Measurements from ENCODE around the gene UGGT1. TPM values are rescaled to one million over a fixed set of nuclear protein-coding genes. Genes with fewer than 3 reads are reported as not detected.
A peak's percentile ranks its signal among the peaks of the same experiment; 100 is the strongest.

Gene UGGT1, protein sequence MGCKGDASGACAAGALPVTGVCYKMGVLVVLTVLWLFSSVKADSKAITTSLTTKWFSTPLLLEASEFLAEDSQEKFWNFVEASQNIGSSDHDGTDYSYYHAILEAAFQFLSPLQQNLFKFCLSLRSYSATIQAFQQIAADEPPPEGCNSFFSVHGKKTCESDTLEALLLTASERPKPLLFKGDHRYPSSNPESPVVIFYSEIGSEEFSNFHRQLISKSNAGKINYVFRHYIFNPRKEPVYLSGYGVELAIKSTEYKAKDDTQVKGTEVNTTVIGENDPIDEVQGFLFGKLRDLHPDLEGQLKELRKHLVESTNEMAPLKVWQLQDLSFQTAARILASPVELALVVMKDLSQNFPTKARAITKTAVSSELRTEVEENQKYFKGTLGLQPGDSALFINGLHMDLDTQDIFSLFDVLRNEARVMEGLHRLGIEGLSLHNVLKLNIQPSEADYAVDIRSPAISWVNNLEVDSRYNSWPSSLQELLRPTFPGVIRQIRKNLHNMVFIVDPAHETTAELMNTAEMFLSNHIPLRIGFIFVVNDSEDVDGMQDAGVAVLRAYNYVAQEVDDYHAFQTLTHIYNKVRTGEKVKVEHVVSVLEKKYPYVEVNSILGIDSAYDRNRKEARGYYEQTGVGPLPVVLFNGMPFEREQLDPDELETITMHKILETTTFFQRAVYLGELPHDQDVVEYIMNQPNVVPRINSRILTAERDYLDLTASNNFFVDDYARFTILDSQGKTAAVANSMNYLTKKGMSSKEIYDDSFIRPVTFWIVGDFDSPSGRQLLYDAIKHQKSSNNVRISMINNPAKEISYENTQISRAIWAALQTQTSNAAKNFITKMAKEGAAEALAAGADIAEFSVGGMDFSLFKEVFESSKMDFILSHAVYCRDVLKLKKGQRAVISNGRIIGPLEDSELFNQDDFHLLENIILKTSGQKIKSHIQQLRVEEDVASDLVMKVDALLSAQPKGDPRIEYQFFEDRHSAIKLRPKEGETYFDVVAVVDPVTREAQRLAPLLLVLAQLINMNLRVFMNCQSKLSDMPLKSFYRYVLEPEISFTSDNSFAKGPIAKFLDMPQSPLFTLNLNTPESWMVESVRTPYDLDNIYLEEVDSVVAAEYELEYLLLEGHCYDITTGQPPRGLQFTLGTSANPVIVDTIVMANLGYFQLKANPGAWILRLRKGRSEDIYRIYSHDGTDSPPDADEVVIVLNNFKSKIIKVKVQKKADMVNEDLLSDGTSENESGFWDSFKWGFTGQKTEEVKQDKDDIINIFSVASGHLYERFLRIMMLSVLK (N-terminal part only)
- 58.0 and 65.0 TPM in 2 replicates for total RNA-seq (2014; rRNA removed; shearing (Covaris generic))
- 11.5 and 17.1 TPM in 2 replicates for polyA plus RNA-seq (2016; fragmentation: Nextera tagmentation; extraction: Ambion mirVana)
- long read RNA-seq, partial matches to known transcripts = 1 of 1 reads
- long read RNA-seq, other reads (novel, unspliced or antisense) = 0 of 1 reads

DNA sequence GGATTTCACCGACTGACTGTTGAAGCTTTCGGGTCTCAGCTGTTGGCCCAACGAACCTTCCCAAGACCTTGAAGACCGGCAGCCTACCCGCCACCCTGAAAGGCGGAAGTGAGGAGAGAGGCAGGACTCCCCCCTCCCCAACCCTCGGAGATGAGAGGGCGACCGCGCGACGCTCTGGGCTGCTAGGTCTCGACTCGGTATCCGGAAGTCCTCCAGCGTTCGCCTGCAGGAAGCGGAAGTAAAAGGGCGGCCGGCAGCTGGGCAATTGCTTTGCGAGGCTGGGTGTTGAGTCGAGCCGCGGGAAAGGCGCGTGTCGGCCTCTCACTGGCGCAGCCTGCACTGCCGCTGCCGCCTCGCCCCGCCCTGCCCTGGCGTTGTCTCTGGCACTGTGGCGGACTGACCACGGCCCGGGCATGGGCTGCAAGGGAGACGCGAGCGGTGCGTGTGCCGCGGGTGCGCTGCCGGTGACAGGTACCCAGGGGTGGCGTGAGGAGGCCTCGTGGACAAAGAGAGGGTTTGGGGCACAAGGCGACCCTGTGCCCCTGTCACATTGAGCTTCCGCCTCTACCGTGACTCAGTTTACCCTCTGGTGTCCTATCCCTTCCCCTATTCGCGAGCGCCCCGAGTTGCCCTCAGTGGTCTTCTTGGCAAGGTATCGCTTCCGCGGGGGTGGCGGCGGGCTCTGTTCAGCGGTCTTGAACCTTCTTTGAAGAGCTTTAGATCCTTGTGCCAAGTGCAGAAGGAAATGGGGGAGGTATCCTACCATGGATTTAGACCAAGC is at the start of gene UGGT1:
TSS of gene UGGT1 (plus strand) at position 256 of the 781 bp plus-strand sequence. CDS start at position 414, 158 bp downstream.
- Histone ChIP-seq H4K20me1 (replicated peaks; ENCODE audit: insufficient read depth) (peaks cover 11% of the 10 kb centered on the region), H3K4me3 (peak within 1 kb of the TSS; percentile 98), H3K4me1 (ENCODE audit: insufficient read depth) (peaks cover 4% of the 10 kb centered on the region), H3K27ac (ENCODE audit: low read depth) (peak within 1 kb of the TSS; percentile 82), H3F3A (replicated peaks; ENCODE audit: low read depth) (peaks cover 5% of the 10 kb centered on the region; the same call in 1 of the 2 replicates), H3K79me2 (replicated peaks; ENCODE audit: insufficient read depth) (peaks cover 48% of the 10 kb centered on the region), H2AFZ (peak within 1 kb of the TSS; percentile 96; the same call in 1 of the 2 replicates), H3K36me3 (ENCODE audit: insufficient read depth) (0 out of 2 replicates have a peak, but pooled peaks cover 5% of the 10 kb centered on the region), H3K27me3 (ENCODE audit: insufficient read depth) (no peaks in the 10 kb centered on the region), H3K9me2 (ENCODE audit: insufficient read depth) (no peaks in the 10 kb centered on the region), H3K4me2 (peak within 1 kb of the TSS; percentile 100)
- Mint-ChIP-seq H3K9me3 (no peaks in the 10 kb centered on the region; the same call in 2 of the 3 replicates), H3K27ac (peak within 1 kb of the TSS; percentile 94), H3K4me3 (peak within 1 kb of the TSS; percentile 95), H3K4me1 (peaks cover 13% of the 10 kb centered on the region), H3K36me3 (ENCODE audit: low read depth) (no peaks in the 10 kb centered on the region; the same call in 2 of the 3 replicates), H3K27me3 (ENCODE audit: insufficient read depth, low read depth, poor library complexity) (peaks cover 11% of the 10 kb centered on the region)
- ATAC-seq (peak; percentile 98), DNase-seq (ENCODE audit: low spot score) (peak; percentile 98)
- TF ChIP-seq REST (IDR thresholded peaks at IDR 0.05; ENCODE audit: unreplicated experiment) = no peak
- peak; percentile 91 for TF ChIP-seq POLR2AphosphoS5 (IDR thresholded peaks at IDR 0.05; ENCODE audit: low read depth)
- TF ChIP-seq ZNF114 (CRISPR knock-in tag; IDR thresholded peaks at IDR 0.05) = no peak
- TF ChIP-seq, protein P1, sequence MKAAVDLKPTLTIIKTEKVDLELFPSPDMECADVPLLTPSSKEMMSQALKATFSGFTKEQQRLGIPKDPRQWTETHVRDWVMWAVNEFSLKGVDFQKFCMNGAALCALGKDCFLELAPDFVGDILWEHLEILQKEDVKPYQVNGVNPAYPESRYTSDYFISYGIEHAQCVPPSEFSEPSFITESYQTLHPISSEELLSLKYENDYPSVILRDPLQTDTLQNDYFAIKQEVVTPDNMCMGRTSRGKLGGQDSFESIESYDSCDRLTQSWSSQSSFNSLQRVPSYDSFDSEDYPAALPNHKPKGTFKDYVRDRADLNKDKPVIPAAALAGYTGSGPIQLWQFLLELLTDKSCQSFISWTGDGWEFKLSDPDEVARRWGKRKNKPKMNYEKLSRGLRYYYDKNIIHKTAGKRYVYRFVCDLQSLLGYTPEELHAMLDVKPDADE (IDR thresholded peaks at IDR 0.05) = peak; percentile 75
- TF ChIP-seq CREB1 (CRISPR knock-in tag; IDR thresholded peaks at IDR 0.05; ENCODE audit: low read depth) = peak; percentile 41
- no peak for TF ChIP-seq EZH2 (IDR thresholded peaks at IDR 0.05; ENCODE audit: low read depth, unreplicated experiment)
